ENCODE measurements around the gene TSPO.

DNA sequence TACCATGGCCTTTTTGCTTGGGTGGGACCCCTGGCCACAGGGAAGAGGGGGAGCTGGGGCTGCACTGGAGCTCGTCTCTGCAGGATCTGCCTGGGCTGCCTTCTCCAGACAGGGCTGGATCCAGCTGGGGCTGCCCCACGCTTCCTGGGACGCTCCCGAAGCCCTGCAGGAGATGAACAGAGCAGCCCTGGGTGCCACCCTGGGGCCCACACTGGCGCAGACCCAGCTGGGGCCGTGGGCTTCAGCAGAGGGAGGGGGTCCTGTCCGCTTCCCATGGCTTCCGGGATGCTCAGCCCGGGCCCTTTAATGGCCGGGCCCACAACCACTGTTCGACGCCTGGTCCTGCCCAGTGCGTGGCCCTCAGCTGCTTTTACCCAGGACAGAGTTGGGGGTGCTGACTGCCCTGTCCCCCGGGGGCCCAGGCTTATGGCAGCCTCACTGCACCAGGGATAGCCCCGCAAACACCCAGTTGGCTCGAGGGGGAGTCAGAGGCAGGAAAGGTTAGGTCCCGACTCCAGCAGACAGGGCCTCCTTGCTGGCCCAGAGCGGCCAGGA lies 12.0 kb downstream of the TSPO start:
- no peak for TF ChIP-seq SUZ12 (IDR thresholded peaks at IDR 0.05; ENCODE audit: extremely low read depth, insufficient read depth, insufficient read length)
- no peak for TF ChIP-seq ZNF274 (IDR thresholded peaks at IDR 0.05; ENCODE audit: low read depth, low read length)

Data from NT2/D1 (cell line).